Testis (tissue), 2 donors: Measurements from ENCODE around the gene PIGU.
"Not testable (repeated sequence)": the region's sequence is repeated elsewhere in the genome, so short reads cannot be mapped to it uniquely, and the experiment has no call there.

Source experiments
- CTCF ChIP-seq, 3 experiments: fragments of 450-650 bp in 2 of 3; fragments of 200-600 bp in 1 of 3; sonication (generic) in 1 of 3; IDR thresholded peaks; one replicate each; pipeline ENCODE4 v1.5.1; 2016 to 2019; ENCODE audit warnings: antibody characterized with exemption in 3 of 3, mild to moderate bottlenecking in 2 of 3, moderate library complexity in 1 of 3
- POLR2A ChIP-seq: fragments of 450-650 bp; IDR thresholded peaks from one replicate; pipeline ENCODE4 v1.6.1; 2017; ENCODE audit warnings: antibody characterized with exemption, mild to moderate bottlenecking, moderate library complexity

- not testable (repeated sequence) for TF ChIP-seq POLR2A; CTCF (IDR thresholded peaks at IDR 0.05)
Measured at GRCh38 chr20:34722560-34722959, 45.7 kb upstream of the PIGU start.
